ENCODE measurements around the gene MPV17L2. TPM values are rescaled to one million over a fixed set of nuclear protein-coding genes. Genes with fewer than 3 reads are reported as not detected.

MPV17L2 gene
- 10.6 and 11.5 TPM in 2 replicates for total RNA-seq
- long read RNA-seq, transcript MPV17L2-204 (5 exons, 1,408 nt), result major isoform, 11 of 13 reads
- long read RNA-seq, partial matches to known transcripts, result 0 of 13 reads
- long read RNA-seq, other reads (novel, unspliced or antisense), result 0 of 13 reads

- no peaks in the 10 kb centered on the region for H3K9me3 Mint-ChIP-seq (ENCODE audit: low read depth)
- no peaks in the 10 kb centered on the region for H3K36me3 Mint-ChIP-seq (ENCODE audit: insufficient read depth)
These were observed at the start of gene MPV17L2 for GRCh38 chr19:18192673-18193387. Gene MPV17L2, plus strand, starts transcription at chr19:18193218. Its CDS starts 64 bp downstream, at chr19:18193282.

GRCh38 chr19:18143902-18144301 is 49.1 kb upstream of the MPV17L2 start:
- no peak overlapping the region for H3K27ac Mint-ChIP-seq
- H3K4me1 Mint-ChIP-seq (ENCODE audit: low read depth), result no peaks in the 10 kb centered on the region
- no peaks in the 10 kb centered on the region for H3K27me3 Mint-ChIP-seq
- peaks cover 19% of the 10 kb centered on the region for H3K36me3 Mint-ChIP-seq (ENCODE audit: insufficient read depth)
- no peak for TF ChIP-seq CTCF (IDR thresholded peaks at IDR 0.05; ENCODE audit: unreplicated experiment)
- H3K4me3 Mint-ChIP-seq (ENCODE audit: low read depth), result no peak overlapping the region
- H3K9me3 Mint-ChIP-seq (ENCODE audit: low read depth), result no peaks in the 10 kb centered on the region
- DNase-seq (ENCODE audit: low spot score, unreplicated experiment), result no peak

More at GRCh38 chr19:18192673-18193387, at the start of gene MPV17L2:
- Mint-ChIP-seq H3K4me1 (ENCODE audit: low read depth) (peaks cover 8% of the 10 kb centered on the region), H3K4me3 (ENCODE audit: low read depth) (peak within 1 kb of the TSS; percentile 84), H3K27ac (peak within 1 kb of the TSS; percentile 80), H3K27me3 (no peaks in the 10 kb centered on the region)
- peak; percentile 96 for DNase-seq (ENCODE audit: low spot score, unreplicated experiment)
- no peak for TF ChIP-seq CTCF (IDR thresholded peaks at IDR 0.05; ENCODE audit: unreplicated experiment)

- no peak for TF ChIP-seq CTCF (IDR thresholded peaks at IDR 0.05; ENCODE audit: unreplicated experiment)
- Mint-ChIP-seq H3K4me1 (ENCODE audit: low read depth) (no peaks in the 10 kb centered on the region), H3K27ac (no peak overlapping the region), H3K9me3 (ENCODE audit: low read depth) (no peaks in the 10 kb centered on the region), H3K27me3 (no peaks in the 10 kb centered on the region), H3K4me3 (ENCODE audit: low read depth) (no peak overlapping the region), H3K36me3 (ENCODE audit: insufficient read depth) (peaks cover 17% of the 10 kb centered on the region)
- DNase-seq (ENCODE audit: low spot score, unreplicated experiment), result no peak
These were observed 48.7 kb upstream of the MPV17L2 start for GRCh38 chr19:18144361-18144760.

GRCh38 chr19:18144906-18145305 is 48.1 kb upstream of the MPV17L2 start:
- no peaks in the 10 kb centered on the region for H3K4me1 Mint-ChIP-seq (ENCODE audit: low read depth)
- TF ChIP-seq CTCF (IDR thresholded peaks at IDR 0.05; ENCODE audit: unreplicated experiment), result no peak
- H3K9me3 Mint-ChIP-seq (ENCODE audit: low read depth), result no peaks in the 10 kb centered on the region
- H3K4me3 Mint-ChIP-seq (ENCODE audit: low read depth), result no peak overlapping the region
- H3K27ac Mint-ChIP-seq, result no peak overlapping the region
- no peaks in the 10 kb centered on the region for H3K27me3 Mint-ChIP-seq
- peaks cover 17% of the 10 kb centered on the region for H3K36me3 Mint-ChIP-seq (ENCODE audit: insufficient read depth)
- no peak for DNase-seq (ENCODE audit: low spot score, unreplicated experiment)

GRCh38 chr19:18145391-18145999 is 47.5 kb upstream of the MPV17L2 start:
- no peaks in the 10 kb centered on the region for H3K27me3 Mint-ChIP-seq
- TF ChIP-seq CTCF (IDR thresholded peaks at IDR 0.05; ENCODE audit: unreplicated experiment), result no peak
- H3K36me3 Mint-ChIP-seq (ENCODE audit: insufficient read depth), result peaks cover 14% of the 10 kb centered on the region
- no peak overlapping the region for H3K27ac Mint-ChIP-seq
- H3K4me1 Mint-ChIP-seq (ENCODE audit: low read depth), result no peaks in the 10 kb centered on the region
- no peaks in the 10 kb centered on the region for H3K9me3 Mint-ChIP-seq (ENCODE audit: low read depth)
- no peak overlapping the region for H3K4me3 Mint-ChIP-seq (ENCODE audit: low read depth)
- DNase-seq (ENCODE audit: low spot score, unreplicated experiment), result no peak

Measured in progenitor cell of endocrine pancreas (in vitro differentiated cells).